LoVo (cell line): Measurements from ENCODE around the gene CA6.
"Not testable (repeated sequence)": the region's sequence is repeated elsewhere in the genome, so short reads cannot be mapped to it uniquely, and the experiment has no call there.

Source experiments
- DNase-seq: peaks from one replicate; pipeline ENCODE4 v3.0.0-alpha.2; 2016; ENCODE audit warnings: low spot score

The CA6 gene

GRCh38 chr1:8945568-8945967 is at the start of gene CA6:
Gene CA6 (plus strand): TSS chr1:8945868. CDS start chr1:8945887, 19 bp downstream.
- DNase-seq = no peak

GRCh38 chr1:8896775-8897174 is 48.9 kb upstream of the CA6 start:
- DNase-seq = not testable (repeated sequence)

- DNase-seq = not testable (repeated sequence)
Observed at GRCh38 chr1:8897505-8897904, 48.2 kb upstream of the CA6 start.

DNA sequence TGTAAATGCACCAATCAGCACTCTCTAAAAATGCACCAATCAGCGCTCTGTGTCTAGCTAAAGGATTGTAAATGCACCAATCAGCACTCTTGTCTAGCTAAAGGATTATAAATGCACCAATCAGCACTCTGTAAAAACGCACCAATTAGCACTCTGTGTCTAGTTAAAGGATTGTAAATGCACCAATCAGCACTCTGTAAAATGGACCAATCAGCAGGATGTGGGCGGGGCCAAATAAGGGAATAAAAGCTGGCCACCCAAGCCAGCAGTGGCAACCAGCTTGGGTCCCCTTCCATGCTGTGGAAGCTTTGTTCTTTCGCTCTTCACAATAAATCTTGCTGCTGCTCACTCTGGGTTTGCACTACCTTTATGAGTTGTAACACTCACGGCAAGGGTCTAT is 47.2 kb upstream of the CA6 start:
- DNase-seq = not testable (repeated sequence)

- no peak for DNase-seq
Observed at GRCh38 chr1:8899046-8899445, 46.6 kb upstream of the CA6 start.

DNA sequence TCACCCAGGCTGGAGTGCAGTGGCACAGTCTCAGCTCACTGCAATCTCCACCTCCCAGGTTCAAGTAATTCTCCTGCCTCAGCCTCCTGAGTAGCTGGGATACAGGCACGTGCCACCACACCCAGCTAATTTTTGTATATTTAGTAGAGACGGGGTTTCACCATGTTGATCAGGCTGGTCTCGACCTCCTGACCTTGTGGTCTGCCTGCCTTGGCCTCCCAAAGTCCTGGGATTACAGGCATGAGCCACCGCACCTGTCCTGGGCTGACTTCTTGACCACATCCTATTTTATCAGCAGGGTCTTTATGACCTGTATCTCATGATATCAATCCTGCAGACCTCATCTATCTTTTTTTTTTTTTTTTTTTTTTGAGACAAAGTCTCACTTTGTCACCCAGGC is 45.0 kb upstream of the CA6 start:
- not testable (repeated sequence) for DNase-seq

- DNase-seq = no peak
Observed at GRCh38 chr1:8902765-8903164, 42.9 kb upstream of the CA6 start.

GRCh38 chr1:8903410-8903809 is 42.3 kb upstream of the CA6 start:
- no peak for DNase-seq

DNA sequence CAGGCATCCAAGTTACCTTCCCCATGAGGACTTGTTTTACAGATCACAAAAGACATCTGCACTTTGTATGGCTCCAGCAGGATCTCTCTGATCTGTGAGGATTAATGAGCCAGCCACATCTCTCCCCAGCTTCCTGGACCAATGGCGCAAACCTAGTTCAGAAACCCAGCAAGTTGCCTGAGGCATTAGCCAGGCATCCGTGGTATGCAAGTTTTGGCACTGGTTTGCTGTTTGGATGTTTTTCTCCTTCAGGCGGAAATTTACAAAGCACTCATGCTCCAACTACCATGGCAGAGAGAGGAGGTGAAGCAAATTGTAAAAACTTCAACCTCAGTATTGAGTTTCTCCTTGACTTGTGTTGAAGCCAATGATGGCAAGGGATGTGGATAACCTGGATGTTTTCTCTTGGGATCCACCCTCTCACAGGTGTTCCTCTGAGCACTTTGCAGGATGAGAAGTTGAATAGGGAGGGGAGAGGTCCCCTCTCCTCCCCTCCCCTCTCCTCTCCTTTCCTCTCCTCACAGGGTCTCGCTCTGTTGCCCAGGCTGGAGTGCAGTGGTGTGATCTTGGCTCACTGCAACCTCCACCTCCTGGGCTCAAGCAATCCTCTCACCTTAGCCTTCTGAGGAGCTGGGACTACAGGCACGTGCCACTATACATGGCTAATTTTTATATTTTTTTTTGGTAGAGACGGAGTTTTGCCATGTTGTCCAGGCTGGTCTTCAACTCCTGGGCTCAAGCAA is 41.6 kb upstream of the CA6 start:
- DNase-seq = peak; percentile 54

- no peak for DNase-seq
Observed at GRCh38 chr1:8905582-8906191, 40.0 kb upstream of the CA6 start.

GRCh38 chr1:8908388-8909151 is 37.1 kb upstream of the CA6 start:
- DNase-seq = no peak

- no peak for DNase-seq
Observed at GRCh38 chr1:8910331-8910730, 35.3 kb upstream of the CA6 start.

- DNase-seq = no peak
Observed at GRCh38 chr1:8910914-8911313, 34.8 kb upstream of the CA6 start.

DNA sequence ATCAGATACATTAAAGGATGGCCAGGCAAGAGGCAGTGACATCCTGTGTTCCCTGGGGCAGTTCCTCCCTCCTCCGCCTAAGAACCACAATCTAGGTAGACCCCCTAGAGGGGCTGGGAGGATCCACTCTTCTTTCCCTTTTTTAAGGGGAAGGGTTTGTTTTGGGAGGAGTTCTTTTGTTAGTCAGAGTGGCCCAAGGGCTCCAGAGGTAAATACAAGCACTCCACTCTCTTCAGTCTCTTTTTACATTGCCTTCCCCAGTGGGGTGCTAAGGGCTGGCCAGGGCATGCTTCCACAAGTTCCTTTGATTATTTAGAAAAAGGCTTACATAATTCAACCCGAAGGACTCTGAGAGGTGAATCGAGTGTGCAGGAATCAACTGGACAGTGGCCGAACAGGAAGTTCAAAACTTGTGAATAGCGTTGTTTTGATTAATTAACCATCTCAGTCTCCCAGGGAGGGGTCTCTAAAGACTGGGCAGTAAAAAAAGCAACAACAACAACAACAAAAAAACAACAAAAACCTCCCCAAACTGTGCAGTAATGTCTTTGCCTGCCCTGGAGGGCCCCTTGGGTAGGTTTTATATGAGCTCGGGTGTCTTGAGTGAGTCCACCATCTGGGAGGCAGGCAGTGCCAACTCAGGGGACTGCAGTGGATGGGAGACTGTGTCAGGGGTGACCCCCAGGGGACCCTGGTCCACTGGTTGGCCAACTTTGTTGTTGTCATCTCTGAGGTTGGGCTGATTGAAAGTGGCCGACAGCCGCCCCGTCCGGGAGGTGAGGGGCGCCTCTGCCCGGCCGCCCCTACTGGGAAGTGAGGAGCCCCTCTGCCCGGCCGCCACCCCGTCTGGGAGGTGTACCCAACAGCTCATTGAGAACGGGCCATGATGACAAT is 34.0 kb upstream of the CA6 start:
- no peak for DNase-seq

DNA sequence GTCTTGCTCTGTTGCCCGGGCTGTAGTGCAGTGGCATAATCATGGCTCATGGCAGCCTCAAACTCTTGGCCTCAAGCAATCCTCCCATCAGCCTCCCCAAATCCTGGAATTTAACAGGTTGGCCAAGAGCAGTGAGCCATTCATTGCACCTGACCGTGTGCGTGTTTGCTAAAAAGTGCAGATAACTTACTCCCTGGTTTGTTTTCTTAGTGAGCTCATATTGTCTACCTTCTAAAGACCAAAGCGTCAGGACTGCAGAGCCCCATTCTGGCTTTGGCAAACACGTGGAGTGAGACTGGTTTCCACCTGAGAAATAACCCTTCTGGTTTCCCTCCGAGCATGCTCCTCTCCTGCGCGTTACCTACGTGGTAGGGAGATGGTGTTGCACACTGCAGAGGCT is 32.2 kb upstream of the CA6 start:
- no peak for DNase-seq

DNA sequence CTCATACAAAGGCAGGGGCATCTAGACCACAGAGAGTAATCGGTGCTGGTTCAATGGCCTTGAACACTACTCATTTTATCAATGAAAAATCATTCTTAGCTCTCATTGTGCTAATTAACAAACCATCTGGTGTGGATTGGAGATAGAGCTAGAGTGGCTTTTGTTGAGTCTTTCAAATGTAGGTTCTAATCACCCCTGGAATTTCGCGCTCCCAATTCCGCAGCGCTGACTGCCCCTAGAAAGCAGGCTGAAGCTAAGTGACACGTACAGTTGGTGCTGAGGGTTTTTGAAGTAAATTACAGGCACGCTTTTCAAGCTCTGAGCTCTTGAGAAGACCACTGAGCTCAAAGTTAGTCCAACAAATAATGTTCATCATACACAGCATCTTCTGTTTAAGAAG is 31.2 kb upstream of the CA6 start:
- no peak for DNase-seq

GRCh38 chr1:8915446-8915845 is 30.2 kb upstream of the CA6 start:
- DNase-seq = no peak

GRCh38 chr1:8917536-8917935 is 28.1 kb upstream of the CA6 start:
- not testable (repeated sequence) for DNase-seq

DNA sequence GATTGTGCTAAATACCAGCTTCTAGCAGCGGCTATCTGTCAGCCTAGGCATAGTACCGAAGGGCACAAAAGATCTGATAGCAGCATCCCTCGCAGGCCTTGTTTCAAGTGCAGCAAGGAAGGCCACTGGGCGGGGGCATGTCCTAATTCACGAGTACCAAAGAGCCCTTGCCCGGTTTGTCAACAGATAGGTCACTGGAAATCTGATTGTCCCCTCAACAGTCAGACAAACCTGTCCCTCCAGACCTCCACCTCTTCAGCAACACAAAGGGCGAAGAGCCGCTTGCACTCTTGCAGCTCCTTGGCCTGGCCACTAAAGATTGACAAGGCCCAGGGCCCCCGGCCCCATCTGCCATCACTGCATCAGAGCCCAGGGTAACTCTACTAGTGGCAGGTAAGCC is 22.7 kb upstream of the CA6 start:
- no peak for DNase-seq

DNA sequence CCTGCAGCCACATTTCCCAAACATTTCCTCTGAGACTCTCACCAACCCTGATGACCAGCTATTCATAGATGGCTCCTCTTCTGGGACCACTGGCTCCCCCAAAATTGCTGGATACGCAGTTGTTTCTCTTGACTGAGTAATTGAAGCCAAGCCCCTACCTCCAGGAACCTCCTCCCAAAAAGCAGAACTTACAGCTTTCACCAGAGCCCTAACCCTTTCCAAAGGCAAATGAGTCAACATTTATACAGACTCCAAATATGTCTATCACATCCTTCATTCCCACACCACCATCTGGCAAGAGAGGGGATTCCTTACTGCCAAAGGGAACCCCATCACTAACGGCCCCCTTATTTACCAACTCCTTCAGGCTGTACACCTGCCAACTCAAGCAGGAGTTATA is 20.3 kb upstream of the CA6 start:
- no peak for DNase-seq

DNA sequence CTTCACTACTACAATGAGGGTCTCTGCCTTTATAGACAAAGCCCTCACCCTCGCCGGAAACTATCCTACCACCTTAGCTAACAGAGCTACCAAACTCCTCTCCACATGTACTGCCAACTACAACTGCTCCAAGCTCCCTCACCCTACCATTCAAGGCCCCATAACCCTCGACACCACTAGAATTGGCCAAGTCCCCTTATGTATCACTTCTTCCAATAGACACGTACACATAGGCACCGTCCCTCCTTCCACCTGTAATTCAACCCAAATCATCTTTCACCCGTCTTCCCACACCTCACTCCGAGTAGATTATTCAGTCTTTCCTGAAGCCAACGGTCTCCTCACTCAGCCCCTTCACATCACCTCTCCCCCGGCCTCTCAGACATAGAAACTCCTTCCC is 19.7 kb upstream of the CA6 start:
- no peak for DNase-seq
